Mammary epithelial cell (primary cell): Measurements from ENCODE around the gene HACL1.

Source experiments
- EZH2 ChIP-seq: IDR thresholded peaks from 2 replicates; pipeline ENCODE4 v1.6.1; 2012; ENCODE audit warnings: low read length, inconsistent platforms, borderline replicate concordance
- TF ChIP-seq, protein P1 (sequence below), 2 donors: IDR thresholded peaks in 1 of 2; conservative IDR thresholded peaks in 1 of 2; 2 replicates each; pipeline ENCODE4 v1.5.1; 2011 to 2012; ENCODE audit warnings: inconsistent platforms in 2 of 2, low read length in 2 of 2, mild to moderate bottlenecking in 2 of 2, control low read depth in 1 of 2, low read depth in 1 of 2; ENCODE audit not compliant: insufficient read depth in 1 of 2; ENCODE audit errors: extremely low read depth in 1 of 2

DNA sequence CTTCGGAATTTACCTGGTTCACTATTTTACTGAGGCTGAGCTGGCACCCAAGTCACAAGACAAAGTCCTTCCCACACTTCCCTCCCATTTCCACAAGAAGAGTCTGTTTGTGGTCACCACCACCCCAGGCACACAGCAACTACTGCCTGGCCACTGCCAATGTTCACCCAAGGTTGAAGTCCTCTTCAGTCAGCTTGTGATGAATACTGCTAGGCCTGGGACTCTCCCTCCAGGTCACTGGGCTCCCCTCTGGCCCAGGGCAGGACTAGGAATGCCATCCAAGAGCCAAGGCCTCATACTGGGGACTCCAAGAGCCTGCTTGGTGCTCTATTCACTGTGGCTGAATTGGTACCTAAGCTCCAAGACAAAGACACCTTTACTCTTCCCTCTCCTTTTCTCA is 49.5 kb downstream of the HACL1 start:
- no peak for TF ChIP-seq EZH2
- TF ChIP-seq, protein P1, sequence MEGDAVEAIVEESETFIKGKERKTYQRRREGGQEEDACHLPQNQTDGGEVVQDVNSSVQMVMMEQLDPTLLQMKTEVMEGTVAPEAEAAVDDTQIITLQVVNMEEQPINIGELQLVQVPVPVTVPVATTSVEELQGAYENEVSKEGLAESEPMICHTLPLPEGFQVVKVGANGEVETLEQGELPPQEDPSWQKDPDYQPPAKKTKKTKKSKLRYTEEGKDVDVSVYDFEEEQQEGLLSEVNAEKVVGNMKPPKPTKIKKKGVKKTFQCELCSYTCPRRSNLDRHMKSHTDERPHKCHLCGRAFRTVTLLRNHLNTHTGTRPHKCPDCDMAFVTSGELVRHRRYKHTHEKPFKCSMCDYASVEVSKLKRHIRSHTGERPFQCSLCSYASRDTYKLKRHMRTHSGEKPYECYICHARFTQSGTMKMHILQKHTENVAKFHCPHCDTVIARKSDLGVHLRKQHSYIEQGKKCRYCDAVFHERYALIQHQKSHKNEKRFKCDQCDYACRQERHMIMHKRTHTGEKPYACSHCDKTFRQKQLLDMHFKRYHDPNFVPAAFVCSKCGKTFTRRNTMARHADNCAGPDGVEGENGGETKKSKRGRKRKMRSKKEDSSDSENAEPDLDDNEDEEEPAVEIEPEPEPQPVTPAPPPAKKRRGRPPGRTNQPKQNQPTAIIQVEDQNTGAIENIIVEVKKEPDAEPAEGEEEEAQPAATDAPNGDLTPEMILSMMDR (conservative IDR thresholded peaks at IDR 0.05 in 1 of 2, IDR thresholded peaks at IDR 0.05 in 1 of 2; ENCODE audit: extremely low read depth in 1 of 2, insufficient read depth in 1 of 2, low read depth in 1 of 2, low read length in 2 of 2): no peak
